HEK293 (cell line): ENCODE measurements around the gene NEU4.

Experiments
- CTCF ChIA-PET: fragments of 350-600 bp; formaldehyde crosslinking; extraction: SDS; loops from one replicate; lab custom pipeline; 2021; ENCODE audit warnings: antibody characterized with exemption; lab: Yijun Ruan, JAX
- POLR2A ChIA-PET: fragments of 300-600 bp; formaldehyde crosslinking; extraction: SDS; loops from one replicate; lab custom pipeline; 2020; ENCODE audit warnings: antibody characterized with exemption, inconsistent platforms; lab: Yijun Ruan, JAX
- H3K27ac ChIP-seq: fragments of 200-500 bp; sonication (Bioruptor generic); 2 replicates; pipeline ENCODE4 v1.5.1; 2014; ENCODE audit warnings: low read depth, low read length, control low read depth, inconsistent platforms; ENCODE audit errors: extremely low read depth
- H3K36me3 ChIP-seq, 2 experiments: fragments of 200-500 bp in 1 of 2; sonication (Bioruptor generic) in 1 of 2; 1 replicate in 1 of 2; 2 replicates in 1 of 2; pipeline ENCODE4 v1.5.1; 2014 to 2017; ENCODE audit warnings: inconsistent platforms in 2 of 2, low read length in 2 of 2; ENCODE audit not compliant: control insufficient read depth in 2 of 2, insufficient read depth in 1 of 2
- H3K4me1 ChIP-seq: fragments of 200-500 bp; sonication (Bioruptor generic); 2 replicates; pipeline ENCODE4 v1.5.1; 2014; ENCODE audit warnings: mild to moderate bottlenecking, low read length, inconsistent platforms; ENCODE audit not compliant: control insufficient read depth, insufficient read depth
- H3K4me3 ChIP-seq: 2 replicates; pipeline ENCODE4 v1.5.1; 2011; ENCODE audit warnings: low read depth, mild to moderate bottlenecking, control low read depth, low read length, moderate library complexity
- H3K9me3 ChIP-seq: fragments of 200-500 bp; sonication (Bioruptor generic); 2 replicates; pipeline ENCODE4 v1.5.1; 2014; ENCODE audit warnings: low read depth, low read length, inconsistent platforms; ENCODE audit not compliant: control insufficient read depth, insufficient read depth
- ELK4 ChIP-seq: IDR thresholded peaks from 2 replicates; pipeline ENCODE4 v1.6.1; 2011; ENCODE audit warnings: mild to moderate bottlenecking, low read depth, low read length, borderline replicate concordance
- GFI1B ChIP-seq: fragments of 450-650 bp; formaldehyde crosslinking; IDR thresholded peaks from 2 replicates; pipeline ENCODE4 v1.5.1; 2016; ENCODE audit warnings: missing biosample characterization, missing genetic modification characterization
- HOXA7 ChIP-seq: sonication (generic); formaldehyde crosslinking; IDR thresholded peaks from 2 replicates; pipeline ENCODE4 v1.8.1; 2022; ENCODE audit warnings: missing genetic modification reagents, borderline replicate concordance
- KLF16 ChIP-seq: fragments of 450-650 bp; formaldehyde crosslinking; IDR thresholded peaks from 2 replicates; pipeline ENCODE4 v1.5.1; 2017; ENCODE audit warnings: missing biosample characterization, missing genetic modification characterization
- MEIS1 ChIP-seq: sonication (generic); formaldehyde crosslinking; IDR thresholded peaks from 2 replicates; pipeline ENCODE4 v1.8.1; 2022; ENCODE audit warnings: missing genetic modification reagents, mild to moderate bottlenecking, borderline replicate concordance
- PBX3 ChIP-seq: sonication (generic); formaldehyde crosslinking; IDR thresholded peaks from 2 replicates; pipeline ENCODE4 v1.8.1; 2022; ENCODE audit warnings: mild to moderate bottlenecking, moderate library complexity, missing genetic modification reagents
- SP7 ChIP-seq: fragments of 450-650 bp; formaldehyde crosslinking; IDR thresholded peaks from 2 replicates; pipeline ENCODE4 v1.5.1; 2016; ENCODE audit warnings: missing biosample characterization, missing genetic modification characterization
- TCF7L2 ChIP-seq: IDR thresholded peaks from 2 replicates; pipeline ENCODE4 v1.6.1; 2011; ENCODE audit warnings: low read depth, mild to moderate bottlenecking, inconsistent platforms, low read length, moderate library complexity, borderline replicate concordance
- ZBTB11 ChIP-seq: fragments of 450-650 bp; formaldehyde crosslinking; conservative IDR thresholded peaks from 2 replicates; pipeline ENCODE4 v1.5.1; 2016; ENCODE audit warnings: low read depth, missing biosample characterization, missing genetic modification characterization
- ZBTB26 ChIP-seq: fragments of 450-650 bp; formaldehyde crosslinking; optimal IDR thresholded peaks from 2 replicates; pipeline ENCODE3; 2016; ENCODE audit warnings: missing biosample characterization, mild to moderate bottlenecking, missing genetic modification characterization
- ZNF146 ChIP-seq: fragments of 450-650 bp; formaldehyde crosslinking; IDR thresholded peaks from 2 replicates; pipeline ENCODE4 v1.5.1; 2016; ENCODE audit warnings: missing biosample characterization, missing genetic modification characterization
- ZNF18 ChIP-seq: fragments of 450-650 bp; formaldehyde crosslinking; IDR thresholded peaks from 2 replicates; pipeline ENCODE4 v1.5.1; 2016; ENCODE audit warnings: missing biosample characterization, missing genetic modification characterization
- ZNF184 ChIP-seq: fragments of 450-650 bp; IDR thresholded peaks from 2 replicates; pipeline ENCODE4 v1.5.1; 2018; ENCODE audit warnings: missing biosample characterization, mild to moderate bottlenecking, missing genetic modification characterization
- ZNF223 ChIP-seq: fragments of 450-650 bp; formaldehyde crosslinking; IDR thresholded peaks from 2 replicates; pipeline ENCODE4 v1.5.1; 2016; ENCODE audit warnings: missing biosample characterization, missing genetic modification characterization
- ZNF266 ChIP-seq: fragments of 450-650 bp; formaldehyde crosslinking; IDR thresholded peaks from 2 replicates; pipeline ENCODE4 v1.5.1; 2016; ENCODE audit warnings: missing biosample characterization, missing genetic modification characterization, low read depth
- ZNF274 ChIP-seq, 2 experiments: fragments of 200-500 bp in 1 of 2; fragments of 450-650 bp in 1 of 2; sonication (Bioruptor generic) in 1 of 2; formaldehyde crosslinking in 1 of 2; IDR thresholded peaks; 2 replicates each; pipeline versions ENCODE4 v1.5.1 to v1.6.1; 2014 to 2016; ENCODE audit warnings: borderline replicate concordance in 1 of 2, inconsistent platforms in 1 of 2, low read length in 1 of 2, missing biosample characterization in 1 of 2, missing genetic modification characterization in 1 of 2
- ZNF341 ChIP-seq: fragments of 450-650 bp; formaldehyde crosslinking; IDR thresholded peaks from 2 replicates; pipeline ENCODE4; 2016; ENCODE audit warnings: low read depth, missing biosample characterization, missing genetic modification characterization
- ZNF391 ChIP-seq: fragments of 450-650 bp; formaldehyde crosslinking; IDR thresholded peaks from 2 replicates; pipeline ENCODE4 v1.5.1; 2016; ENCODE audit warnings: low read depth, missing biosample characterization, missing genetic modification characterization, borderline replicate concordance
- ZNF423 ChIP-seq: fragments of 450-650 bp; formaldehyde crosslinking; IDR thresholded peaks from 2 replicates; pipeline ENCODE4 v1.5.1; 2016; ENCODE audit warnings: missing biosample characterization, missing genetic modification characterization
- ZNF514 ChIP-seq: fragments of 450-650 bp; formaldehyde crosslinking; IDR thresholded peaks from 2 replicates; pipeline ENCODE4 v1.5.1; 2016; ENCODE audit warnings: missing biosample characterization, missing genetic modification characterization
- ZNF521 ChIP-seq: fragments of 450-650 bp; formaldehyde crosslinking; IDR thresholded peaks from 2 replicates; pipeline ENCODE4 v1.5.1; 2017; ENCODE audit warnings: missing biosample characterization, mild to moderate bottlenecking, missing genetic modification characterization
- ZNF548 ChIP-seq: fragments of 450-650 bp; formaldehyde crosslinking; IDR thresholded peaks from 2 replicates; pipeline ENCODE4 v1.5.1; 2016; ENCODE audit warnings: missing biosample characterization, missing genetic modification characterization
- ZNF585B ChIP-seq: fragments of 450-650 bp; formaldehyde crosslinking; IDR thresholded peaks from 2 replicates; pipeline ENCODE4 v1.5.1; 2016; ENCODE audit warnings: missing biosample characterization, missing genetic modification characterization
- ZNF600 ChIP-seq: fragments of 450-650 bp; formaldehyde crosslinking; IDR thresholded peaks from 2 replicates; pipeline ENCODE4 v1.5.1; 2016; ENCODE audit warnings: missing biosample characterization, missing genetic modification characterization
- ZNF658 ChIP-seq: fragments of 450-650 bp; formaldehyde crosslinking; IDR thresholded peaks from 2 replicates; pipeline ENCODE4; 2016; ENCODE audit warnings: missing biosample characterization, missing genetic modification characterization
- ZNF747 ChIP-seq: fragments of 450-650 bp; formaldehyde crosslinking; IDR thresholded peaks from 2 replicates; pipeline ENCODE4 v1.5.1; 2016; ENCODE audit warnings: missing biosample characterization, missing genetic modification characterization
- ZNF792 ChIP-seq: fragments of 450-650 bp; formaldehyde crosslinking; IDR thresholded peaks from 2 replicates; pipeline ENCODE4 v1.5.1; 2016; ENCODE audit warnings: missing biosample characterization, missing genetic modification characterization
- ZNF837 ChIP-seq: fragments of 450-650 bp; formaldehyde crosslinking; IDR thresholded peaks from 2 replicates; pipeline ENCODE4 v1.5.1; 2016; ENCODE audit warnings: missing biosample characterization, missing genetic modification characterization
- ZNF843 ChIP-seq: fragments of 450-650 bp; formaldehyde crosslinking; IDR thresholded peaks from 2 replicates; pipeline ENCODE4 v1.5.1; 2016; ENCODE audit warnings: missing biosample characterization, missing genetic modification characterization
- ZSCAN23 ChIP-seq: fragments of 450-650 bp; formaldehyde crosslinking; IDR thresholded peaks from 2 replicates; pipeline ENCODE4 v1.5.1; 2016; ENCODE audit warnings: missing biosample characterization, missing genetic modification characterization

NEU4 gene

GRCh38 chr2:241855888-241856422 is 47.0 kb downstream of the NEU4 start (continued):
- TF ChIP-seq ZBTB11 (tag by site-specific recombination) (no peak), ZNF341 (tag by site-specific recombination) (no peak), ZNF548 (tag by site-specific recombination) (no peak), ZBTB26 (no peak), HOXA7 (CRISPR knock-in tag) (no peak), PBX3 (CRISPR knock-in tag) (no peak)

- no peak overlapping the region for H3K4me3 ChIP-seq
- CTCF ChIA-PET, result no interaction called here
- POLR2A ChIA-PET, result no interaction called here
Measured at GRCh38 chr2:241857041-241857541, 48.1 kb downstream of the NEU4 start.

GRCh38 chr2:241857572-241858121 is 48.7 kb downstream of the NEU4 start:
- CTCF ChIA-PET, result interaction anchor here (0.6 kb wide), 1 partner anchor 13 kb away, joined by 4 read pairs; no protein-coding TSS in a partner anchor
- Histone ChIP-seq H3K27ac (no peak overlapping the region), H3K4me3 (no peak overlapping the region), H3K36me3 (no peaks in the 10 kb centered on the region), H3K4me1 (no peaks in the 10 kb centered on the region), H3K9me3 (no peaks in the 10 kb centered on the region)
- POLR2A ChIA-PET, result no interaction called here
- TF ChIP-seq ZNF266 (tag by site-specific recombination), result no peak
- no peak for TF ChIP-seq TCF7L2
- TF ChIP-seq ZNF18 (tag by site-specific recombination), result no peak
- TF ChIP-seq GFI1B (tag by site-specific recombination), result no peak
- no peak for TF ChIP-seq ZNF223 (tag by site-specific recombination)
- TF ChIP-seq ZNF423 (tag by site-specific recombination), result no peak
- no peak for TF ChIP-seq ZSCAN23 (tag by site-specific recombination)
- no peak for TF ChIP-seq ZNF658 (tag by site-specific recombination)

More at GRCh38 chr2:241857041-241857541, 48.1 kb downstream of the NEU4 start:
- Histone ChIP-seq H3K4me1 (no peaks in the 10 kb centered on the region), H3K9me3 (no peaks in the 10 kb centered on the region), H3K27ac (no peak overlapping the region), H3K36me3 (no peaks in the 10 kb centered on the region)
- TF ChIP-seq ZNF747 (tag by site-specific recombination) (no peak), HOXA7 (CRISPR knock-in tag) (no peak), ZNF792 (no peak), ZNF600 (tag by site-specific recombination) (no peak), ZNF146 (tag by site-specific recombination) (no peak), MEIS1 (CRISPR knock-in tag) (no peak), ZNF843 (tag by site-specific recombination) (no peak), ZNF274 (IDR thresholded peaks at IDR 0.05; ENCODE audit: low read length) (no peak), ZNF274 (tag by site-specific recombination; IDR thresholded peaks at IDR 0.05; ENCODE audit: borderline replicate concordance) (no peak), SP7 (tag by site-specific recombination) (no peak), ZNF585B (tag by site-specific recombination) (no peak), ZNF184 (tag by site-specific recombination) (no peak), KLF16 (tag by site-specific recombination) (no peak), ZNF521 (tag by site-specific recombination) (no peak), ZNF514 (no peak), ZNF391 (tag by site-specific recombination) (no peak), ELK4 (no peak), ZNF837 (tag by site-specific recombination) (no peak)
